Adipocyte (in vitro differentiated cells): ENCODE measurements around the gene CHRDL1.

ENCODE experiments used
- DNase-seq: peaks from one replicate; pipeline ENCODE4 v3.0.0-alpha.2; 2015; ENCODE audit warnings: low read depth
- H3K27me3 ChIP-seq: replicated peaks from 2 replicates; pipeline ENCODE4 v1.7.0; 2013; ENCODE audit warnings: mild to moderate bottlenecking, low read length, moderate library complexity; ENCODE audit not compliant: control insufficient read depth, insufficient read depth
- H3K36me3 ChIP-seq: 2 replicates; pipeline ENCODE4 v1.7.0; 2013; ENCODE audit warnings: low read length, mild to moderate bottlenecking, moderate library complexity; ENCODE audit not compliant: control insufficient read depth, insufficient read depth, severe bottlenecking
- H3K4me1 ChIP-seq: 2 replicates; pipeline ENCODE4 v1.7.0; 2013; ENCODE audit warnings: mild to moderate bottlenecking, low read length, moderate library complexity; ENCODE audit not compliant: control insufficient read depth, insufficient read depth
- H3K4me3 ChIP-seq: 2 replicates; pipeline ENCODE4 v1.7.0; 2013; ENCODE audit warnings: mild to moderate bottlenecking, low read length, moderate library complexity
- H3K9ac ChIP-seq: 2 replicates; pipeline ENCODE4 v1.7.0; 2013; ENCODE audit warnings: mild to moderate bottlenecking, low read length, moderate library complexity
- H3K9me3 ChIP-seq: 2 replicates; pipeline ENCODE4 v1.7.0; 2013; ENCODE audit warnings: mild to moderate bottlenecking, low read length, moderate library complexity; ENCODE audit not compliant: control insufficient read depth

The CHRDL1 gene

DNA sequence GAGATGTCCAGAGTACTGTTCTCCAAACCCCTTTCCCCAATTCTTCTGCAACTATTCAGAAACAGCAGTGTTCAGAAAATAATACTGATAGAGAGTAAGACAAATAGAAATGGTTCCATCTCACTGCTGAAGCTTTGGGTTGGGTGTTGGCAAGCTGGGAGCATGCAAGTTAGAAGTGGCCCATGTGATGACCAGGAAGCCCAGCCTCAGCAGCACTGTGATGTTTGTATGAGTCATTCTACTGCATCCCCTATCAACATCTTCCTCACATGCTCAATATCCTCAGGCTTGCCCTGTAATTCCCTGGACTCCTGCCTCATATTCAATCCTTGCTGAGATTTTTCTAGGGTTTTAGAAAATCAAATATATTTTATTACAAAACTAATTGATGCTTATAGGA is 96.5 kb downstream of the CHRDL1 start:
- Histone ChIP-seq H3K9ac (no peak overlapping the region), H3K4me3 (no peak overlapping the region), H3K9me3 (no peaks in the 10 kb centered on the region), H3K36me3 (peaks cover 12% of the 10 kb centered on the region), H3K27me3 (peaks cover 11% of the 10 kb centered on the region), H3K4me1 (peaks cover 11% of the 10 kb centered on the region)
- DNase-seq: no peak

DNA sequence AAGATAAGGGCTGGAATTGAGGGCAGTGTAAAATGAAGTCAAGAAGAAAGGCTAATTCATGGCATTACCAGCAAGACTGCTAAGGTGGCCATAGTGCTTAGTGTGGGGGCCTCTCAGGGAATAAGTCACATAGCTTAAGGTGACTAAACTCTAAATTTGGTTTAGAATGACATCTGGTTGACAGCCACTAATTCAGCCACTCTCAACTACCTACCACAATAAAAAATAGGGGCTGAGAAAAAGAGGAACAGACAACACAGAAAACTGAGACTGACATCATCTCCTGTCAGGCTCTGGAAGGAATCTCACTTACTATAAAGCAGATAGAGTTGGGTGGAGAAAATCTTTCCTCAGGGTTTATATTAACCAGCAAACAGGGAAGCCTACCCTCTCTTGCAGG is 96.9 kb downstream of the CHRDL1 start:
- no peak for DNase-seq
- peaks cover 15% of the 10 kb centered on the region for H3K36me3 ChIP-seq

DNA sequence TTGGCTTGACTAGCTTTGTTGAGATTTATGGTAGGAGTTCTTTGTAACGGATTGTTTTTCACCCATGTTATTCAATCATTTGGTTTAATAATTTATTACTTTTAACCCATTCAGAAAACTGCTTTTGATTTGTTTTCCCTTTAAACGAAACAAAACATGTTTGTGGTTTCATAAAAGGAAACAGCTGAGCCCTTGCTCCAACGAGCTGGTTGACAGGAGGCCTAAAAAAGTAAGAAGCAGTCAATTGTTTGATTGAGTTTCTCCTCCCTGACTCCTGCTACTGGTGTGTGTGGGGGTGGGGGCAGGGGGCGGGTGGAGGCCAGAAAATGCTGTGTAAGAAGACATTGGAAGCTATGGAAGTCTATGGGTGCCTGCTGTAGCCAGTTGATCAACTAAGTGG is 102.8 kb downstream of the CHRDL1 start:
- Histone ChIP-seq H3K36me3 (peaks cover 12% of the 10 kb centered on the region), H3K4me3 (no peak overlapping the region), H3K9ac (no peak overlapping the region), H3K9me3 (no peaks in the 10 kb centered on the region), H3K4me1 (peaks cover 16% of the 10 kb centered on the region), H3K27me3 (no peaks in the 10 kb centered on the region)
- no peak for DNase-seq

More for the DNA sequence above, 96.9 kb downstream of the CHRDL1 start:
- no peak overlapping the region for H3K9ac ChIP-seq
- H3K4me1 ChIP-seq: peaks cover 11% of the 10 kb centered on the region
- H3K4me3 ChIP-seq: no peak overlapping the region
- H3K27me3 ChIP-seq: peaks cover 8% of the 10 kb centered on the region
- H3K9me3 ChIP-seq: no peaks in the 10 kb centered on the region

DNA sequence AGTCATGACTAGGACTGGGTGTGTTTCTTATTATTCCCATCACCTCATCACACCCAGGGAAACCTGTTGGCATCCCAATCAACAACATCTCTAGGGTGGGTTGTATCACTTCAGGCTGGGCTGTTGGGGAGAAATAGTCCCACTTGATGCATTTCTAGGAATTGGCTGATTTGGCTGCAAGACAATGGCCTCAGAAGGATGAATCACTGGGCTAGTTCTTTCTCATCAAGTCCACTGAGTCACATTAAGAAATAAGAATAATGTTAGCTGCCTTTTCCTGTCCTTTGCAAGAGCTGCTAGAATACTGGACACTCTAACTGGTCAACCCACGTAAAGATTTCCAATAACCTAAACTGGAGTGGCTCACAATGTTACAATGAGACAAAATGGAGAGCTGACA is 104.2 kb downstream of the CHRDL1 start:
- Histone ChIP-seq H3K4me1 (peaks cover 16% of the 10 kb centered on the region), H3K27me3 (no peaks in the 10 kb centered on the region), H3K9me3 (no peaks in the 10 kb centered on the region), H3K9ac (no peak overlapping the region), H3K36me3 (peaks cover 21% of the 10 kb centered on the region), H3K4me3 (no peak overlapping the region)
- DNase-seq: no peak

DNA sequence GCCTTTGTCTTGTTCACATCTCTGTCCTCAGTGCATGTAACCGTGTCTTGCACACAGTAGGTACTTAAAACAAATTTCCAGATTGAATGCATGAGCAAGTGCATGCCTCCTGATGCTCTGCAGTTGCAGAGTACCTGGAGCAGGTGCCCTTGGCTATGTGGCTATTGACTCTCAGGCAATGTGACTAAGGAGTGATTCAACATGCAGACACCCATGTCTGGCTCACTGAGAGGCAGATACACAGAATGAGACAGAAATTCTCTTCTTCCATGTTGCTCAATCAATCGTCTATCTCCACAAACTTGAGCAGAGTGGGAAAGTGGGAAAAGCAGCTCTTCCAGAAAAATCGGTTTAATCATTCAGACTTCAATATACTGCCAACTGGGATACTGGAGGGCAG is 111.0 kb downstream of the CHRDL1 start:
- peaks cover 38% of the 10 kb centered on the region for H3K36me3 ChIP-seq
- H3K27me3 ChIP-seq: peaks cover 10% of the 10 kb centered on the region
- H3K4me1 ChIP-seq: no peaks in the 10 kb centered on the region
- no peak overlapping the region for H3K4me3 ChIP-seq
- DNase-seq: no peak
- H3K9me3 ChIP-seq: no peaks in the 10 kb centered on the region
- no peak overlapping the region for H3K9ac ChIP-seq

DNA sequence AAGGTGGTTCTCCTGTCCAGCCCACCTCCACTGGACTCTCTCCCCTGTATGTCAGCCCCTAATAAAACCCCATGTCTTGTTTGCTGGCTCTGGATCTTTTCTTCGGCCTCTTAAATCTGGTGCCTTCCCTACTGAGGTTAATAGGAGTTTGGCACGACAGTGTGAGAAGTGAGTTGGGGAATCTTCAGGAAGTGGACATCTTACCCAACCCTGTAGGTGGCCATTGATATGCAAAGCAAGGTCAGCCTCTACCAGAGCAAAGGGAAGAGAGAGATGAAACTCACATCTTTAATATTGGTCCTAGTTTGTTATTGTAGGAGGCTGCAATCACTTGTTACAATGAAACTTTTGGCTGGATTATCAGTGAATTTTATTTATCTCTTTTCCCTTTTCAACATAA is 111.7 kb downstream of the CHRDL1 start:
- no peaks in the 10 kb centered on the region for H3K9me3 ChIP-seq
- H3K36me3 ChIP-seq: peaks cover 42% of the 10 kb centered on the region
- DNase-seq: no peak
- H3K27me3 ChIP-seq: peaks cover 14% of the 10 kb centered on the region
- no peak overlapping the region for H3K4me3 ChIP-seq
- H3K9ac ChIP-seq: no peak overlapping the region
- H3K4me1 ChIP-seq: no peaks in the 10 kb centered on the region

DNA sequence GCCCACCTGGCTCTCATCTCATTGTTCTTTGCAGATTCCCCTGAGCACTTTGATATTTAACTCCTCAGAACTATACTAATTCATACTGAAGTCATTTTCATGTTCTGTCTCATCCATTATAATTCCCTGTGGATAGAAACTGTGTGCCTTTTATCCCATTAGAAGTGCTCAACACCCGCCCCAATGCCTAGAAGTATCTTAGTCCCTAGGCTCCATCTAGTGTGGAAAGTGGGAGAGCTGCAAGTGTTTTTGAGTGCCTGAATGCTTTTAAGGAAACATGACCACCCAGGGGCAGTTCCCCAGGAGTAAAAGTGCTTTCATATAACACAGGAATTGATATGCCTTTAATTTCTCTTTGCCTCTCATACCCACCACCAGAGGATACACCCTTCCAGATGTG is 117.0 kb downstream of the CHRDL1 start:
- H3K36me3 ChIP-seq: peaks cover 54% of the 10 kb centered on the region
- DNase-seq: no peak
- H3K4me1 ChIP-seq: no peaks in the 10 kb centered on the region
- no peaks in the 10 kb centered on the region for H3K9me3 ChIP-seq
- peaks cover 21% of the 10 kb centered on the region for H3K27me3 ChIP-seq
- no peak overlapping the region for H3K4me3 ChIP-seq
- H3K9ac ChIP-seq: no peak overlapping the region

DNA sequence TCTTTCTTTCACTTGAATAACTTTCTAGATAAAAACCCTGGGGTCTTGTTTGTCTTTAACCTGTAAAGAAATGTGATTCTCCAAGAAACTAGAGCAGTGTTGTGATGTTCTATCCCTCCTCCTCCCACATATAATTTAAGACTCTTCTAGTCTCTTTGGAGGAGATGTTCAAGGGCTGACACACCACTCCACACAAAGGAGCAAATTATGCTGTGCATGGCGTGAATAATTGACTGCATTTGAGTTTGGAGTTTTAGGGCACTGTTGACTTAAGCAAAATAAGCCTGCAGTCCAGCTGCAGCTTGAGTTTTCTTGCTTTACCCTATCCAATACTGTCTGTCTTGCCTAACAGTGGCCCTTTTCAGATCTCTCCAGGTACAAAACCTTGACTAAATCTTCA is 119.7 kb downstream of the CHRDL1 start:
- Histone ChIP-seq H3K4me3 (no peak overlapping the region), H3K9ac (no peak overlapping the region), H3K27me3 (peaks cover 16% of the 10 kb centered on the region), H3K4me1 (no peaks in the 10 kb centered on the region), H3K9me3 (no peaks in the 10 kb centered on the region), H3K36me3 (peaks cover 45% of the 10 kb centered on the region)
- DNase-seq: no peak

DNA sequence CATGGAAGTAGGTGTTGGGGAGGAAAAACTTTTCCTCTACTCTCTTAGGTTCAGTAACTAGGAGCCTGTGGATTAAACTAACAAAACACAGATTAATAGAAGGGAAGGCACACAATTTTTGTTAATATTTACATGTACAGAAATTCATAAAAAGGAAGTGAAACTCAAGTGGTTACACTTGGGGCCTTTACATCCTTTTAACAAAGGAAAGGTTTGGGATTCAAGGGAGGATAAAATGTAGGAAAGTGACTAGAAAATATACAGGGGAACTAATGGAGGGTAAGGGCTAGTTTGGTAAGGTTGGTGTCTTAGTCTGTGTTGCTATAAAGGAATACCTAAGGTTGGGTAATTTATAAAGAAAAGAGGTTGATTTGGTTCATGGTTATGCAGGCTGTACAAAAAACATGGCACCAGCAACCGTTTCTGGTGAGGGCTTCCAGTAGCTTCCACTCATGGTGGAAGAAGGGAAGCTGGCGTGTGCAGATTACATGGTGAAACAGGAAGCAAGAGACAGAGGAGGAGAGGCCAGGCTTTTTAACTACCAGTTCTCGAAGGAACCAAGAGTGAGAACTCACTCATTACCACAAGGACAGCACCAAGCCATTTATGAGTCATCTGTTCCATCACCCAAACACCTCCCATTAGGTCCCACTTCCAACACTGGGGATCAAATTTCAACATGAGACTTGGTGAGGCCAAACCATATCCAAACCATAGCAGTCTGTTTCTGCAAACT is 124.4 kb downstream of the CHRDL1 start:
- Histone ChIP-seq H3K4me1 (no peaks in the 10 kb centered on the region), H3K36me3 (peaks cover 13% of the 10 kb centered on the region), H3K4me3 (no peak overlapping the region), H3K9ac (no peak overlapping the region), H3K9me3 (no peaks in the 10 kb centered on the region), H3K27me3 (peaks cover 18% of the 10 kb centered on the region)
- no peak for DNase-seq

DNA sequence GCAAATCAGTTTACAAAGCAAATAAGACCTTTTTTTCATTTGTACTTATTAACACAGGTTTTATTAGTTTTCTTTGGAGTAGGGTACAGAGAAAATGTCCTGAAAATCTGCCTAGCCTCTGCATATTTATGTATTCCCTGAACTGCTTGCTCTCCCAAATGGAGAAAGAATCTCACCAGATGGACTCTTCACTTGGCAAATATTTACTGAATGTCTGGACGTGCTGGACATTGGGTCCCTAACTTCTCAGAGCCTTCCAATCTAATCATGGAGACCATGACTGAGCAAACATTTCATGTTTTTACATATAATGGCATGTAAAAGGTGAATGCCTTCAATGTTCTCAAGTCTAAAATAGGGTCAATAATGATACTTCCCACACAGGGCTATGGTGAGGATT is 126.0 kb downstream of the CHRDL1 start:
- peaks cover 6% of the 10 kb centered on the region for H3K4me1 ChIP-seq
- peaks cover 18% of the 10 kb centered on the region for H3K27me3 ChIP-seq
- DNase-seq: no peak
- no peak overlapping the region for H3K4me3 ChIP-seq
- H3K9me3 ChIP-seq: no peaks in the 10 kb centered on the region
- no peak overlapping the region for H3K9ac ChIP-seq
- peaks cover 9% of the 10 kb centered on the region for H3K36me3 ChIP-seq

DNA sequence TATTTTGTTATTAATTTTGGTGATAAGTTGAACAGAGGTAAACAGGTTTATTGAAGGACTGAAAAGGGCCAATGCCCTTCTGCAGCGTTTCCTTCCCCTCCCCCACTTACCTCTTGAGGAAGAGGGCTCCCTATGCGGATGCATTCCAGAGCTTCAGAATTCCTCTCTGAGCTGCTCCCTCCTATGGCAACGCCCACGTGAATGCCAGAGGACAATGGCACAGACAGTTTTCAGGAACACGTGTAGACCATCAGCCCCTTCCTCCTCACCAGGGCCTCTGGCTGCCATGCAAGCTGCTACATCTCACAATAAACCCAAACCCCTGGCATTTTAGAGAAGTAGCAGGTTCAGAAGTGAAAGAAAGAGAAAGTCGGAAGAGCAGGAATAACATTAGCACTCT is 127.9 kb downstream of the CHRDL1 start:
- peaks cover 18% of the 10 kb centered on the region for H3K27me3 ChIP-seq
- DNase-seq: no peak
- no peak overlapping the region for H3K4me3 ChIP-seq

More for the DNA sequence above, 127.9 kb downstream of the CHRDL1 start:
- no peaks in the 10 kb centered on the region for H3K36me3 ChIP-seq
- no peak overlapping the region for H3K9ac ChIP-seq
- peaks cover 6% of the 10 kb centered on the region for H3K4me1 ChIP-seq
- no peaks in the 10 kb centered on the region for H3K9me3 ChIP-seq
